NCI-H69 (cell line): Measurements from ENCODE around the gene MAPK6.
"Not testable (repeated sequence)": the region's sequence is repeated elsewhere in the genome, so short reads cannot be mapped to it uniquely, and the experiment has no call there.

Experiments
- DNase-seq: peaks from one replicate; lab custom pipeline; 2025; lab: John Stamatoyannopoulos, UW

Gene MAPK6

GRCh38 chr15:52080031-52080430 is 61.0 kb downstream of the MAPK6 start:
- no peak for DNase-seq

GRCh38 chr15:52080706-52081392 is 61.8 kb downstream of the MAPK6 start:
- peak; percentile 17 for DNase-seq

- DNase-seq: no peak
Measured at GRCh38 chr15:52082197-52083036, 63.4 kb downstream of the MAPK6 start.

GRCh38 chr15:52083037-52083359 is 64.0 kb downstream of the MAPK6 start:
- DNase-seq: not testable (repeated sequence)

GRCh38 chr15:52083603-52084002 is 64.6 kb downstream of the MAPK6 start:
- DNase-seq: peak; percentile 21

- peak; percentile 65 for DNase-seq
Measured at GRCh38 chr15:52085299-52085698, 66.3 kb downstream of the MAPK6 start.

- DNase-seq: no peak
Measured at GRCh38 chr15:52086011-52086786, 67.2 kb downstream of the MAPK6 start.

GRCh38 chr15:52090193-52090592 is 71.2 kb downstream of the MAPK6 start:
- DNase-seq: no peak

- no peak for DNase-seq
Measured at GRCh38 chr15:52093167-52093538, 74.1 kb downstream of the MAPK6 start.

GRCh38 chr15:52093539-52094510 is 74.8 kb downstream of the MAPK6 start:
- DNase-seq: peak; percentile 16

GRCh38 chr15:52094811-52095584 is 76.0 kb downstream of the MAPK6 start:
- peak; percentile 68 for DNase-seq

GRCh38 chr15:52095597-52096262 is 76.7 kb downstream of the MAPK6 start:
- DNase-seq: no peak

GRCh38 chr15:52096536-52096935 is 77.5 kb downstream of the MAPK6 start:
- DNase-seq: not testable (repeated sequence)

- DNase-seq: peak; percentile 16
Measured at GRCh38 chr15:52097180-52097579, 78.2 kb downstream of the MAPK6 start.

- no peak for DNase-seq
Measured at GRCh38 chr15:52098323-52098722, 79.3 kb downstream of the MAPK6 start.

- no peak for DNase-seq
Measured at GRCh38 chr15:52099651-52100272, 80.7 kb downstream of the MAPK6 start.

- DNase-seq: peak; percentile 65
Measured at GRCh38 chr15:52100807-52101442, 81.9 kb downstream of the MAPK6 start.

- DNase-seq: no peak
Measured at GRCh38 chr15:52101542-52102323, 82.7 kb downstream of the MAPK6 start.
